Gastroesophageal sphincter (tissue), 4 donors: Measurements from ENCODE around the gene WARS2. TPM values are rescaled to one million over a fixed set of nuclear protein-coding genes. Genes with fewer than 3 reads are reported as not detected.

ENCODE experiments used
- ATAC-seq: fragments of 150-250 bp; one replicate; pipeline ENCODE4 v1.9.1; 2016; ENCODE audit warnings: mild to moderate bottlenecking, moderate library complexity
- H3K27ac ChIP-seq, 4 donors: fragments of 200-600 bp; sonication (generic) in 3 of 4; 1 replicate in 3 of 4; 2 replicates in 1 of 4; pipeline ENCODE4 v1.5.1; 2016 to 2019
- H3K27me3 ChIP-seq: fragments of 200-600 bp; sonication (generic); one replicate; pipeline ENCODE4 v1.5.1; 2019
- H3K36me3 ChIP-seq, 2 donors: fragments of 200-600 bp; sonication (generic); one replicate each; pipeline ENCODE4 v1.5.1; 2019; ENCODE audit warnings: control low read depth in 1 of 2
- H3K4me1 ChIP-seq, 3 donors: fragments of 200-600 bp; sonication (generic); 1 replicate in 2 of 3; 2 replicates in 1 of 3; pipeline ENCODE4 v1.5.1; 2016 to 2019; ENCODE audit warnings: control low read depth in 2 of 3
- H3K4me3 ChIP-seq, 2 donors: fragments of 200-600 bp; sonication (generic); one replicate each; pipeline ENCODE4 v1.5.1; 2019; ENCODE audit warnings: mild to moderate bottlenecking in 1 of 2, moderate library complexity in 1 of 2
- H3K9me3 ChIP-seq, 3 donors: fragments of 200-600 bp; sonication (generic); one replicate each; pipeline ENCODE4 v1.5.1; 2017 to 2019; ENCODE audit warnings: control low read depth in 2 of 3
- EP300 ChIP-seq: sonication (generic); formaldehyde crosslinking; IDR thresholded peaks from one replicate; pipeline ENCODE4 v1.6.1; 2017; ENCODE audit warnings: antibody characterized with exemption, mild to moderate bottlenecking
- POLR2A ChIP-seq, 2 donors: fragments of 450-650 bp; IDR thresholded peaks; one replicate each; pipeline ENCODE4 v1.6.1; 2017; ENCODE audit warnings: antibody characterized with exemption in 2 of 2, mild to moderate bottlenecking in 2 of 2, moderate library complexity in 1 of 2
- POLR2AphosphoS5 ChIP-seq: sonication (generic); formaldehyde crosslinking; IDR thresholded peaks from one replicate; pipeline ENCODE4 v1.6.1; 2017; ENCODE audit warnings: antibody characterized with exemption
- WGBS, 2 donors: methylation state at CpG; one replicate each; pipeline ENCODE4 v1.1.5; 2018; ENCODE audit warnings: low coverage in 1 of 2; 5-methylcytosine and 5-hydroxymethylcytosine counted together
- total RNA-seq, 4 donors: library from RNA; depleted of rRNA; stranded (reverse); fragments of >200 nt; gene quantifications; one replicate each; pipeline ENCODE4 v1.1.0, GENCODE V29; 2016
- TF ChIP-seq, protein P1 (sequence below), 4 experiments: fragments of 200-600 bp in 2 of 4; fragments of 450-650 bp in 2 of 4; sonication (generic) in 1 of 4; IDR thresholded peaks; one replicate each; pipeline ENCODE4 v1.5.1; 2017 to 2019; ENCODE audit warnings: antibody characterized with exemption in 4 of 4, mild to moderate bottlenecking in 2 of 4, moderate library complexity in 2 of 4

The WARS2 gene
- total RNA-seq, 4 donors from 2014 or later, result 9.2 to 12.8 (median 11.7) TPM

DNA sequence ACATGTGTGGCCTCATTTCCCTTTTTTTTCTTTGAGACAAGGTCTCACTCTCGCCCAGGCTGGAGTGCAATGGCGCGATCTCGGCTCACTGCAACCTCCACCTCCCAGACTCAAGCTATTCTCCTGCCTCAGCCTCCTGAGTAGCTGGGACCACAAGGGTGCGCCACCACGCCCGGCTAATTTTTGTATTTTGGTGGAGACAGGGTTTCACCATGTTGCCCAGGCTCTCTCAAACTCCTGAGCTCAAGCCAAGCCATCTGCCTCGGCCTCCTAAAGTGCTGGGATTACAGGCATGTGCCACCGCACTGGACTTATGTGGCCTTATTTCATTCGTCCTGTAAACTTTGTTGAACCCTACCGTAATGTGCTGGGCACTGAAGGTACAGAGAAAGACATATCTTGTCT lies 569 bp upstream of the WARS2 start:
- TF ChIP-seq, protein P1, sequence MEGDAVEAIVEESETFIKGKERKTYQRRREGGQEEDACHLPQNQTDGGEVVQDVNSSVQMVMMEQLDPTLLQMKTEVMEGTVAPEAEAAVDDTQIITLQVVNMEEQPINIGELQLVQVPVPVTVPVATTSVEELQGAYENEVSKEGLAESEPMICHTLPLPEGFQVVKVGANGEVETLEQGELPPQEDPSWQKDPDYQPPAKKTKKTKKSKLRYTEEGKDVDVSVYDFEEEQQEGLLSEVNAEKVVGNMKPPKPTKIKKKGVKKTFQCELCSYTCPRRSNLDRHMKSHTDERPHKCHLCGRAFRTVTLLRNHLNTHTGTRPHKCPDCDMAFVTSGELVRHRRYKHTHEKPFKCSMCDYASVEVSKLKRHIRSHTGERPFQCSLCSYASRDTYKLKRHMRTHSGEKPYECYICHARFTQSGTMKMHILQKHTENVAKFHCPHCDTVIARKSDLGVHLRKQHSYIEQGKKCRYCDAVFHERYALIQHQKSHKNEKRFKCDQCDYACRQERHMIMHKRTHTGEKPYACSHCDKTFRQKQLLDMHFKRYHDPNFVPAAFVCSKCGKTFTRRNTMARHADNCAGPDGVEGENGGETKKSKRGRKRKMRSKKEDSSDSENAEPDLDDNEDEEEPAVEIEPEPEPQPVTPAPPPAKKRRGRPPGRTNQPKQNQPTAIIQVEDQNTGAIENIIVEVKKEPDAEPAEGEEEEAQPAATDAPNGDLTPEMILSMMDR (IDR thresholded peaks at IDR 0.05), result peak in 1 of 4 experiments; percentile 14
- no peak for TF ChIP-seq EP300

DNA sequence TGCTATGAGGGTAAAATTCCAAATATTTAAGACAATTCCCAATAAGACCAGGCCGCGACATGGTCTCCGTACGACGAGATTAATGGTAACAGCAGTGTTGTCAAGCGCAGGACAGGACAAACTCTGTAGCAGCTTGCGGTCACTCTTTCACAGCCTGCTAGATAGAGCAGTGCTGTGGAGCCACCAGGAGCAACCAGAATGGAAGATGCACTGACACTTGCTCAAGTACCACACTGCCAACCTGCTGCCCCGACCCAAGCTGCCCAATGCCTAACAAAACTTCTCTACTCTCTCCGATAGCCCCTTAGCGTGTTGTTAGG lies 636 bp downstream of the WARS2 start:
- Histone ChIP-seq H3K36me3 (peaks cover 0 to 3% of the 10 kb centered on the region in 2 donors), H3K27ac (peak overlapping the region; percentile 94 to 98 (median 96)), H3K4me1 (peaks cover 0 to 40% (median 11%) of the 10 kb centered on the region in 3 donors), H3K27me3 (no peaks in the 10 kb centered on the region), H3K4me3 (peak overlapping the region; percentile 59 to 91), H3K9me3 (no peaks in the 10 kb centered on the region)
- WGBS, 2 donors, result 6 to 10% methylated on average over 2 to 10 of the region's 10 CpGs
- no peak for TF ChIP-seq POLR2AphosphoS5
- no peak for TF ChIP-seq EP300
- TF ChIP-seq, protein P1 (IDR thresholded peaks at IDR 0.05), result no peak
- no peak for TF ChIP-seq POLR2A (IDR thresholded peaks at IDR 0.05)
- peak; percentile 10 for ATAC-seq

More for the DNA sequence above, 569 bp upstream of the WARS2 start:
- ATAC-seq, result no peak
- H3K36me3 ChIP-seq, result peaks cover 0 to 4% of the 10 kb centered on the region in 2 donors
- H3K9me3 ChIP-seq, result no peaks in the 10 kb centered on the region
- WGBS, 2 donors, result 41 to 76% methylated on average over 6 to 7 of the region's 11 CpGs
- peak overlapping the region; percentile 59 to 91 for H3K4me3 ChIP-seq
- H3K4me1 ChIP-seq, result peaks cover 0 to 40% (median 11%) of the 10 kb centered on the region in 3 donors
- peak overlapping the region; percentile 94 to 98 (median 96) for H3K27ac ChIP-seq
- no peaks in the 10 kb centered on the region for H3K27me3 ChIP-seq

GRCh38 chr1:119139403-119139802 lies 1.1 kb downstream of the WARS2 start:
- Histone ChIP-seq H3K9me3 (no peaks in the 10 kb centered on the region), H3K4me1 (peaks cover 0 to 40% (median 11%) of the 10 kb centered on the region in 3 donors), H3K27me3 (no peaks in the 10 kb centered on the region), H3K4me3 (peak overlapping the region; percentile 59 to 91), H3K27ac (peak overlapping the region; percentile 94 to 98 (median 96)), H3K36me3 (no peaks in the 10 kb centered on the region)
- no peak for TF ChIP-seq EP300
- TF ChIP-seq, protein P1 (IDR thresholded peaks at IDR 0.05), result no peak
- no peak for TF ChIP-seq POLR2AphosphoS5
- no peak for TF ChIP-seq POLR2A (IDR thresholded peaks at IDR 0.05)
- ATAC-seq, result no peak
- 39 to 47% methylated on average over 4 to 5 of the region's 5 CpGs for WGBS, 2 donors

GRCh38 chr1:119136401-119136800 lies 4.1 kb downstream of the WARS2 start:
- Histone ChIP-seq H3K9me3 (no peaks in the 10 kb centered on the region), H3K27ac (no peak overlapping the region), H3K4me3 (no peak overlapping the region), H3K36me3 (no peaks in the 10 kb centered on the region), H3K4me1 (peaks cover 0 to 25% (median 11%) of the 10 kb centered on the region in 3 donors), H3K27me3 (no peaks in the 10 kb centered on the region)
- TF ChIP-seq, protein P1 (IDR thresholded peaks at IDR 0.05), result no peak
- TF ChIP-seq EP300 (no peak), POLR2A (IDR thresholded peaks at IDR 0.05) (no peak), POLR2AphosphoS5 (no peak)
- WGBS, 2 donors, result 38 to 49% methylated on average over 2 to 3 of the region's 3 CpGs
- no peak for ATAC-seq

DNA sequence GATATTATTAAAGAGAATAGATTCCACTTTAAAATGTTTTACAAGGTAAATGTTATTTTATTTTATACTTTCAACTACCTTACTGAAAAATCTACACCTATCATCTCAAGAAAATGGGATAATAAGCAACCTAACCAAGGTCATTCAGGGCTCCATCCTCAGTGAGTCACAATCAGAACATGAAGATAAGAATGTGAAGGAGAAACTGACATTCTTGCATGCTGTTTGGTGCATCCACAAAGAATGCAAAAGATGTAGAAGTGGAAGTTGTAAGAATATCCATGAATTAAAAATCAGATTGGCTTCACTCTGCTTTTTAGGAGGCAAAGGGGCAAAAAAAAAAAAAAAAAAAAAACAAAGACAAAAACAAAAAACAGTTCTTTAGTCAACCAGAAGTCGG lies 6.5 kb downstream of the WARS2 start:
- Histone ChIP-seq H3K9me3 (no peaks in the 10 kb centered on the region), H3K27ac (no peak overlapping the region), H3K36me3 (no peaks in the 10 kb centered on the region), H3K4me1 (peaks cover 0 to 10% (median under 1%) of the 10 kb centered on the region in 3 donors), H3K4me3 (no peak overlapping the region), H3K27me3 (no peaks in the 10 kb centered on the region)
- no peak for ATAC-seq
- 100% methylated on average over 1 of the region's 1 CpG; no CpG with 5 or more reads in 1 of the 2 donors for WGBS, 2 donors
- TF ChIP-seq POLR2AphosphoS5 (no peak), EP300 (no peak), POLR2A (IDR thresholded peaks at IDR 0.05) (no peak)
- TF ChIP-seq, protein P1 (IDR thresholded peaks at IDR 0.05), result no peak
